ENCODE results near the gene RPL41.
"Not testable (repeated sequence)": the region's sequence is repeated elsewhere in the genome, so short reads cannot be mapped to it uniquely, and the experiment has no call there.

The RPL41 gene

GRCh38 chr12:56103823-56104108, 12.7 kb upstream of the RPL41 start:
- no peak for DNase-seq

GRCh38 chr12:56104109-56104814, 12.2 kb upstream of the RPL41 start, which contains the start of gene PA2G4:
Gene PA2G4, plus strand, starts transcription at chr12:56104559. Its CDS starts 179 bp downstream, at chr12:56104738.
- peak; percentile 99 for DNase-seq

GRCh38 chr12:56104815-56105608, 11.4 kb upstream of the RPL41 start:
- no peak for DNase-seq

- DNase-seq = no peak
These were observed 10.9 kb upstream of the RPL41 start for GRCh38 chr12:56105609-56105902.

GRCh38 chr12:56107242-56107641, 9.2 kb upstream of the RPL41 start:
- no peak for DNase-seq

GRCh38 chr12:56110571-56110970, 5.9 kb upstream of the RPL41 start:
- no peak for DNase-seq

- DNase-seq = no peak
These were observed 2.3 kb upstream of the RPL41 start for GRCh38 chr12:56114084-56114483.

- no peak for DNase-seq
These were observed 1.1 kb upstream of the RPL41 start for GRCh38 chr12:56115329-56115728.

GRCh38 chr12:56117082-56117706, 761 bp downstream of the RPL41 start:
- DNase-seq = not testable (repeated sequence)

GRCh38 chr12:56117778-56118687, 1.6 kb downstream of the RPL41 start, which contains the start of gene ZC3H10:
Gene ZC3H10, plus strand, starts transcription at chr12:56118266. Its CDS starts 2,297 bp downstream, at chr12:56120563.
- peak; percentile 99 for DNase-seq

GRCh38 chr12:56118688-56119357, 2.4 kb downstream of the RPL41 start:
- DNase-seq = no peak

- peak; percentile 72 for DNase-seq
These were observed 2.9 kb downstream of the RPL41 start for GRCh38 chr12:56119361-56119796.

- DNase-seq = no peak
These were observed 3.9 kb downstream of the RPL41 start for GRCh38 chr12:56120158-56120846.

GRCh38 chr12:56121204-56121870, 4.9 kb downstream of the RPL41 start:
- DNase-seq = no peak

GRCh38 chr12:56122637-56123036, 6.2 kb downstream of the RPL41 start:
- no peak for DNase-seq

GRCh38 chr12:56124133-56124532, 7.7 kb downstream of the RPL41 start:
- no peak for DNase-seq

GRCh38 chr12:56126732-56127239, 10.4 kb downstream of the RPL41 start:
- peak; percentile 47 for DNase-seq

- no peak for DNase-seq
These were observed 11.1 kb downstream of the RPL41 start for GRCh38 chr12:56127485-56127887.

GRCh38 chr12:56127888-56128669, 11.6 kb downstream of the RPL41 start, which contains the start of gene ESYT1:
Gene ESYT1, plus strand, starts transcription at chr12:56128267. Its CDS starts 53 bp downstream, at chr12:56128320.
- peak; percentile 99 for DNase-seq

GRCh38 chr12:56128670-56129205, 12.3 kb downstream of the RPL41 start:
- DNase-seq = no peak

Data from GDM1 (cell line).